Forelimb muscle (tissue), 1 donor: ENCODE measurements around the gene AOC2. TPM values are rescaled to one million over a fixed set of nuclear protein-coding genes. Genes with fewer than 3 reads are reported as not detected.
"Not testable (repeated sequence)": the region's sequence is repeated elsewhere in the genome, so short reads cannot be mapped to it uniquely, and the experiment has no call there.

Experiments
- DNase-seq: peaks from one replicate; pipeline ENCODE4 v3.0.0-alpha.2; 2013; ENCODE audit warnings: low read depth
- polyA plus RNA-seq: library from polyadenylated mRNA; unstranded; fragments of 120-200 nt; gene quantifications from one replicate; pipeline ENCODE4 v1.2.1, GENCODE V29; 2013; ENCODE audit not compliant: insufficient read length

Gene AOC2
- polyA plus RNA-seq, 1 donor: 1.0 TPM

GRCh38 chr17:42853968-42854790 lies 9.8 kb downstream of the AOC2 start:
- no peak for DNase-seq

- DNase-seq: no peak
These were observed 10.7 kb downstream of the AOC2 start for GRCh38 chr17:42855048-42855596.

GRCh38 chr17:42856093-42856492 lies 11.7 kb downstream of the AOC2 start:
- not testable (repeated sequence) for DNase-seq

- DNase-seq: not testable (repeated sequence)
These were observed 12.1 kb downstream of the AOC2 start for GRCh38 chr17:42856516-42856915.

- DNase-seq: no peak
These were observed 13.0 kb downstream of the AOC2 start for GRCh38 chr17:42857389-42857788.

GRCh38 chr17:42865638-42866094 lies 21.3 kb downstream of the AOC2 start:
- no peak for DNase-seq

GRCh38 chr17:42866216-42866615 lies 21.8 kb downstream of the AOC2 start:
- no peak for DNase-seq

- no peak for DNase-seq
These were observed 22.5 kb downstream of the AOC2 start for GRCh38 chr17:42866631-42867575.

GRCh38 chr17:42867694-42868261 lies 23.4 kb downstream of the AOC2 start:
- not testable (repeated sequence) for DNase-seq

- no peak for DNase-seq
These were observed 24.0 kb downstream of the AOC2 start for GRCh38 chr17:42868338-42868737.

GRCh38 chr17:42871647-42872046 lies 27.3 kb downstream of the AOC2 start:
- DNase-seq: no peak

GRCh38 chr17:42872251-42872965 lies 28.0 kb downstream of the AOC2 start:
- DNase-seq: no peak

GRCh38 chr17:42873315-42873714 lies 28.9 kb downstream of the AOC2 start:
- DNase-seq: no peak

GRCh38 chr17:42873932-42874695 lies 29.7 kb downstream of the AOC2 start:
- not testable (repeated sequence) for DNase-seq

- no peak for DNase-seq
These were observed 32.7 kb downstream of the AOC2 start for GRCh38 chr17:42877037-42877436.

- no peak for DNase-seq
These were observed 33.9 kb downstream of the AOC2 start for GRCh38 chr17:42878123-42878880.

- DNase-seq: no peak
These were observed 34.7 kb downstream of the AOC2 start for GRCh38 chr17:42878924-42879595.

GRCh38 chr17:42879596-42879985 lies 35.2 kb downstream of the AOC2 start:
- DNase-seq: no peak

GRCh38 chr17:42880776-42881310 lies 36.5 kb downstream of the AOC2 start:
- DNase-seq: no peak
